C4-2B (cell line): ENCODE results near the gene SEC22C.
"Not testable (repeated sequence)": the region's sequence is repeated elsewhere in the genome, so short reads cannot be mapped to it uniquely, and the experiment has no call there.

Source experiments
- H3K27ac ChIP-seq: fragments of 450-650 bp; 2 replicates; pipeline ENCODE4 v1.5.1; 2017
- ZFX ChIP-seq: fragments of 450-650 bp; IDR thresholded peaks from 2 replicates; pipeline ENCODE4 v1.6.1; 2017
- TF ChIP-seq, protein P1 (sequence below): fragments of 450-650 bp; conservative IDR thresholded peaks from 2 replicates; pipeline ENCODE4 v1.5.1; 2017; ENCODE audit warnings: mild to moderate bottlenecking

Gene SEC22C

DNA sequence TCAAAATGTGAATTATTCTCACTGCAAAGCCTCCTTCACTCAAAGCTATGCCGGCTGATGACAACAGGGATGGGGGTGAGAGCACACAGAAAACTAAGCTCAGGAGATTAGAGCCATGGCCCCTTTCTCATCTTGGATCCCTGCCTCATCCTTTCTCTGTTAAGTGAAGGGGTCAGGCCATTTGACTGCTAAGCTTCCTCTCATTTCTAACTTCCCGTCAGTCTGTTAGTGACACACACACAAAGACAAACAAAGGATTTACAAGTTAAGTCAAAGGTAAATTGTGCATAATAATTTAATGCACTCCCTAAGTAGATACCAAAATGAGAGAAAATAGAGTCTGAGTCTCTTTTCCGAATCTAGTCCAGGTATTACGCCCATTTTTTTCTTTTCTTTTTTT, 10.0 kb upstream of the SEC22C start:
- H3K27ac ChIP-seq = peak overlapping the region; percentile 87
- TF ChIP-seq, protein P1, sequence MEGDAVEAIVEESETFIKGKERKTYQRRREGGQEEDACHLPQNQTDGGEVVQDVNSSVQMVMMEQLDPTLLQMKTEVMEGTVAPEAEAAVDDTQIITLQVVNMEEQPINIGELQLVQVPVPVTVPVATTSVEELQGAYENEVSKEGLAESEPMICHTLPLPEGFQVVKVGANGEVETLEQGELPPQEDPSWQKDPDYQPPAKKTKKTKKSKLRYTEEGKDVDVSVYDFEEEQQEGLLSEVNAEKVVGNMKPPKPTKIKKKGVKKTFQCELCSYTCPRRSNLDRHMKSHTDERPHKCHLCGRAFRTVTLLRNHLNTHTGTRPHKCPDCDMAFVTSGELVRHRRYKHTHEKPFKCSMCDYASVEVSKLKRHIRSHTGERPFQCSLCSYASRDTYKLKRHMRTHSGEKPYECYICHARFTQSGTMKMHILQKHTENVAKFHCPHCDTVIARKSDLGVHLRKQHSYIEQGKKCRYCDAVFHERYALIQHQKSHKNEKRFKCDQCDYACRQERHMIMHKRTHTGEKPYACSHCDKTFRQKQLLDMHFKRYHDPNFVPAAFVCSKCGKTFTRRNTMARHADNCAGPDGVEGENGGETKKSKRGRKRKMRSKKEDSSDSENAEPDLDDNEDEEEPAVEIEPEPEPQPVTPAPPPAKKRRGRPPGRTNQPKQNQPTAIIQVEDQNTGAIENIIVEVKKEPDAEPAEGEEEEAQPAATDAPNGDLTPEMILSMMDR = no peak
- TF ChIP-seq ZFX = no peak

DNA sequence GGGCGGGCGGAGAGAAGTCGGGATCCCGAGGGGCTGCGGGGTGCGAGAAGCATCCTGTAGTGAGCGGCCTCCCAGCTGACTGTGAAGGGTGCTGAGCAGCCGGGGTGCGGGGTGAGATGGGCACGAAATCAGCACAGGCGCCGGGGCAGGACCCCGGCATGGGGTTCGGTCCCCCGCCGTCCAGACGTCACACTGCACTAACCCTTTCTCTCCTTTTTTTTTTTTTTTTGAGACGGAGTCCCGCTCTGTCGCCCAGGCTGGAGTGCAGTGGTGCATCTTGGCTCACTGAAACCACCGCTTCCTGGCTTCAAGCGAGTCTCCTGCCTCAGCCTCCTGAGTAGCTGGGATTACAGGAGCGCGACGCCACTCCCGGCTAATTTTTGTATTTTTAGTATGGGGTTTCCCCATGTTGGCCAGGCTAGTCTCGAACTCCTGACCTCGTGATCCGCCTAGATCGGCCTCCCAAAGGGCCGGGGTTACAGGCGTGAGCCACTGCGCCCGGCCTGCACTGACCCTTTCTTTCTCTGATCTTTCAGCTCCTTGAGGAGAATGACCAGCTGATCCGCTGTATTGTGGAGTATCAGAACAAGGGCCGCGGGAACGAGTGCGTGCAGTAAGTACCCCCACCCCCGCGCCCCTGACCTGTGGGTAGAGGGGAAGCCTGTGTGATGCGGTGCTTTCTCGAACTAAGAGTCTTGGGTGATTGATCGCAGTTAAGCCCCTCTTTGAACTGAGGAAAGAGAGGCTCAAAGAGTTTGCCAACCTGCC, 9.4 kb upstream of the SEC22C start:
- H3K27ac ChIP-seq = peak overlapping the region; percentile 87
- TF ChIP-seq, protein P1 = no peak
- TF ChIP-seq ZFX = no peak

DNA sequence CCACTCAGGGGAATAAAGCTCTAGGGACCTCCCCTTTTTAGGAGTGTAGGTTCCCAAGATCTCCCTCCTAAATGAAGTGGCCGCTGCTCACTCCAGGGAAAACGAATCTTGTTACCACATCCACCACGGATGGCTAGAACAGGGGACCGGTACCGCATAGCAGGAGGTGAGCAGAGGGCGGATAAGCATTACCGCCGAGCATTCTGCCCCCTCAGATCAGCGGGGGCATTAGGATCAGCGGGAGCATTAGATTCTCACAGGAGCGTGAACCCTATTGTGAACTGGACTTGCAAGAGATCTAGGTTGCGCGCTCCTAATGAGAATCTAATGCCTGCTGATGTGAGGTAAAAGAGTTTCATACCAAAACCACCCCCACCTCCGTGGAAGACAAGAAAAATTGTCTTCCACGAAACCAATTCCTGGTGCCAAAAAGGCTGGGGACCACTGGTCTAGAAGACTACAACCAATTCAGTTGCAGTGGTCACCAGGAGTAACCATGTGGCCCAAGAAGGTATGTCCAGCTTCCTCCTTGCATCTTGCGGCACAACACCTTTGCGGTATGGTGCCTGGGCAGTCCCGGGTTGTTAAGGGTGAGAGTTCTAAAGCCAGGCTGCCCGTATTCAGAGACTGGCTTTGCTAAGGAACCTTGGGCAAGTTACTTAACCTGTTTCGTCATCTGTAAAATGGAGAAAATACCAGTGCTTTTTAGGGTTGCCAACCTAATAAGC, 7.8 kb upstream of the SEC22C start:
- no peak for TF ChIP-seq ZFX
- TF ChIP-seq, protein P1 = no peak
- H3K27ac ChIP-seq = peak overlapping the region; percentile 87

DNA sequence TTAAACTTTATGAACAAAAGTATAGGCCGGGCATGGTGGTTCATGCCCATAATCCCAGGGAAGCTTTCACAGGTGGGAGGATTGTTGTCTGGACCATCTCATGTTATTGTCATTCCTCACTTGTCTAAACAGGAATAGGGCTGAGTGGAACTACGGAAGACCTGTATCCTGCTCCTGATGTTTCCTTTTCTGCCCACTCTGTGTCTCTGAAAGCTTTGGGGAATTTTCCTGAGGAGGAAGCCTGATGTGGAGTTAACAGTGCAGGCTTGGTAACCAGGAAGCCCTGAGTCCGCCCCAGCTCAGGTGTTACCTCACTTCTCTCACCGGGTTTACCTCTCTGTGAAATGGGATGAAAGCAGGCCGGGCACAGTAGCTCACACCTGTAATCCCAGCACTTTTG, 6.9 kb upstream of the SEC22C start:
- TF ChIP-seq, protein P1 = no peak
- TF ChIP-seq ZFX = no peak
- H3K27ac ChIP-seq = peak overlapping the region; percentile 87; the same call in 1 of the 2 replicates

DNA sequence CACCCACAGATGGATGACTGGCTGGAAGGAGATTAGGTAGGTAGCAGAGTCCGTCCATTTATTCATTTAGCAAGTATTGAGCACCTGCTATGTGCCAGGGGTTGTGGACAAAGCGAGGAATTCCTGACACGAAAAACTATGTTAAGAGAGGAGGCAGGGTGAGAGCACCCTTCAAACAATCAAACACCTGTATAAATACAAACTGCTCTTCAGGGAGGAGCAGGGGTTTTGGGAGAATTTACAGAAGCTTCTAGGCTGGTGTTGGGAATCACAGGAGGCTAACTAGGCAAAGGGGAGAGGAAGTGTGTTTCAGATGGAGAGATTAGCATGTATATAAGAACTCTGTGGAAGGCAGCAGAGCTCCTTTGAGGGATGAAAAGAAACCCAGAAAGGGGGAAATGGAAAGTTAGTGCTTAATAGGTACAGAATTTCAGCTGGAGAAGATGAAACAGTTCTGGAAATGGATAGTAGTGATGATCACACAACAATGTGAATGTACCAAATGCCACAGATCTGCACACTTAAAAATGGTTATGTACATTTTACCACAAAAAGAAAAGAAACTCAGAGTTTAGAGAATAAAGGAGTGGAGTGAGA, 805 bp upstream of the SEC22C start:
- peak overlapping the region; percentile 95 for H3K27ac ChIP-seq
- TF ChIP-seq ZFX = no peak
- TF ChIP-seq, protein P1 = no peak

DNA sequence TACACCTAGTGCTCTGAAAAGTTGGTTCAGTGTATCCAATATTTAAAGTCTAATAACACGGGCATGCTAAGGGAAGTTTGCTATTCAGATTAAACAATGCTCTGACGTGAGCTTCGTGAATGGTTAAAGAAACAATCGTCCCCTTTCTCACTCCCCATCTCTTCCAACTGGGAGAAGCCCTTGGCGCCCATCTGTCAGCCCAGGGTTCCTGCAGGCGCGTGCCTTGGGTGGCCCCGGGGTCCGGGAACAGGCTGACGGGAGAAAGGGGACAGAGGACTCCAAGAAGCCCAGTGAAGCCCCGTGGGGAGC, 413 bp downstream of the SEC22C start:
- H3K27ac ChIP-seq = peak overlapping the region; percentile 95
- TF ChIP-seq, protein P1 = no peak
- no peak for TF ChIP-seq ZFX

DNA sequence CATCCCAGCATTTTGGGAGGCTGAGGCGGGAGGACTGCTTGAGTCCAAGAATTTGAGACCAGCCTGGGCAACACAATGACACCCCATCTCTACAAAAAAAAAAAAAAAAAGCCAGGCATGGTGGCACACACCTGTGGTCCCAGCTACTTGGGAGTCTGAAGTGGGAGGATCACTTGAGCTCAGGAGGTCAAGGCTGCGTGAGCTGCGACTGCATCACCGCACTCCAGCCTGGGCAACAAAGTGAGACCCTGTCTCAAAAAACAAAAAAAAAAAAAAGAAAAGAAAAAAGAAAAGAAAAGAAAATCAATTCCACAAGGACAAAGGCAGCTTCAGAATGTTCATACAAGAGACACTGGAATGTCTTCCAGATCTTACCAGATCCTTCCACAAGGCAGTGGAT, 2.4 kb downstream of the SEC22C start:
- not testable (repeated sequence) for H3K27ac ChIP-seq
